ENCODE results near the gene ATXN7. TPM values are rescaled to one million over a fixed set of nuclear protein-coding genes. Genes with fewer than 3 reads are reported as not detected.

Gene ATXN7
- total RNA-seq, 1 donor from 2014 or later, result 9.5 TPM

GRCh38 chr3:63857311-63857710 lies 6.4 kb upstream of the ATXN7 start:
- H3K4me3 ChIP-seq (ENCODE audit: low read depth, low read length), result no peak overlapping the region
- no peaks in the 10 kb centered on the region for H3K27me3 ChIP-seq (ENCODE audit: control insufficient read depth, insufficient read depth, low read length)
- FAIRE-seq (no peak), DNase-seq (ENCODE audit: low read depth) (peak; percentile 57)
- no peak for TF ChIP-seq CTCF (IDR thresholded peaks at IDR 0.05; ENCODE audit: insufficient read depth, low read length, severe bottlenecking)
- peaks cover 1% of the 10 kb centered on the region for H3K36me3 ChIP-seq (ENCODE audit: control insufficient read depth, insufficient read depth, low read length)

- H3K27me3 ChIP-seq (ENCODE audit: control insufficient read depth, insufficient read depth, low read length), result no peaks in the 10 kb centered on the region
- DNase-seq (ENCODE audit: low read depth) (no peak), FAIRE-seq (no peak)
- no peaks in the 10 kb centered on the region for H3K36me3 ChIP-seq (ENCODE audit: control insufficient read depth, insufficient read depth, low read length)
- TF ChIP-seq CTCF (IDR thresholded peaks at IDR 0.05; ENCODE audit: insufficient read depth, low read length, severe bottlenecking), result no peak
- H3K4me3 ChIP-seq (ENCODE audit: low read depth, low read length), result no peak overlapping the region
These were observed 2.9 kb upstream of the ATXN7 start for GRCh38 chr3:63860776-63861175.

GRCh38 chr3:63861306-63861705 lies 2.4 kb upstream of the ATXN7 start:
- H3K27me3 ChIP-seq (ENCODE audit: control insufficient read depth, insufficient read depth, low read length), result no peaks in the 10 kb centered on the region
- no peak for TF ChIP-seq CTCF (IDR thresholded peaks at IDR 0.05; ENCODE audit: insufficient read depth, low read length, severe bottlenecking)
- H3K4me3 ChIP-seq (ENCODE audit: low read depth, low read length), result no peak overlapping the region
- no peak for FAIRE-seq
- DNase-seq (ENCODE audit: low read depth), result no peak
- H3K36me3 ChIP-seq (ENCODE audit: control insufficient read depth, insufficient read depth, low read length), result no peaks in the 10 kb centered on the region

- Histone ChIP-seq H3K4me3 (ENCODE audit: low read depth, low read length) (peak overlapping the region; percentile 87), H3K27me3 (ENCODE audit: control insufficient read depth, insufficient read depth, low read length) (no peaks in the 10 kb centered on the region), H3K36me3 (ENCODE audit: control insufficient read depth, insufficient read depth, low read length) (no peaks in the 10 kb centered on the region)
- no peak for TF ChIP-seq CTCF (IDR thresholded peaks at IDR 0.05; ENCODE audit: insufficient read depth, low read length, severe bottlenecking)
- no peak for FAIRE-seq
- no peak for DNase-seq (ENCODE audit: low read depth)
These were observed 890 bp upstream of the ATXN7 start for GRCh38 chr3:63862804-63863149.

- Histone ChIP-seq H3K4me3 (ENCODE audit: low read depth, low read length) (peak overlapping the region; percentile 83), H3K36me3 (ENCODE audit: control insufficient read depth, insufficient read depth, low read length) (no peaks in the 10 kb centered on the region), H3K27me3 (ENCODE audit: control insufficient read depth, insufficient read depth, low read length) (no peaks in the 10 kb centered on the region)
- FAIRE-seq (no peak), DNase-seq (ENCODE audit: low read depth) (no peak)
- no peak for TF ChIP-seq CTCF (IDR thresholded peaks at IDR 0.05; ENCODE audit: insufficient read depth, low read length, severe bottlenecking)
These were observed 619 bp downstream of the ATXN7 start for GRCh38 chr3:63864008-63864964.
